GM23338 (cell line): ENCODE measurements around the gene MAGI1. TPM values are rescaled to one million over a fixed set of nuclear protein-coding genes. Genes with fewer than 3 reads are reported as not detected.

Experiments used
- ATAC-seq: fragments of 200-7000 bp; cut with Tn5 transposase; 3 replicates; pipeline ENCODE4 v1.9.1; 2020
- DNase-seq: peaks from one replicate; pipeline ENCODE4 v3.0.0-alpha.2; 2015; ENCODE audit warnings: low spot score
- H2AFZ ChIP-seq: fragments of 200-600 bp; sonication (generic); 2 replicates; pipeline ENCODE4 v1.8.0; 2016; ENCODE audit warnings: antibody characterized with exemption, mild to moderate bottlenecking, moderate library complexity
- H3F3A ChIP-seq: fragments of 200-600 bp; sonication (generic); replicated peaks from 2 replicates; pipeline ENCODE4 v1.8.0; 2017; ENCODE audit warnings: antibody characterized with exemption, mixed run types, low read depth
- H3K27ac ChIP-seq: fragments of 200-600 bp; sonication (generic); 2 replicates; pipeline ENCODE4 v1.6.1; 2016; ENCODE audit warnings: low read depth
- H3K27me3 ChIP-seq: fragments of 200-600 bp; sonication (generic); 2 replicates; pipeline ENCODE4 v1.8.0; 2016; ENCODE audit warnings: mild to moderate bottlenecking, mixed run types, moderate library complexity; ENCODE audit not compliant: insufficient read depth
- H3K36me3 ChIP-seq: fragments of 200-600 bp; sonication (generic); 2 replicates; pipeline ENCODE4 v1.8.0; 2016; ENCODE audit warnings: mild to moderate bottlenecking; ENCODE audit not compliant: insufficient read depth
- H3K4me1 ChIP-seq: fragments of 200-600 bp; sonication (generic); 2 replicates; pipeline ENCODE4 v1.8.0; 2016; ENCODE audit warnings: mild to moderate bottlenecking, moderate library complexity; ENCODE audit not compliant: insufficient read depth
- H3K4me2 ChIP-seq: fragments of 200-600 bp; sonication (generic); 2 replicates; pipeline ENCODE4 v1.7.1; 2017; ENCODE audit warnings: mixed run types
- H3K4me3 ChIP-seq: fragments of 200-600 bp; sonication (generic); 2 replicates; pipeline ENCODE4 v1.6.1; 2016; ENCODE audit warnings: mixed run types
- H3K79me2 ChIP-seq: fragments of 200-600 bp; sonication (generic); replicated peaks from 2 replicates; pipeline ENCODE4 v1.8.0; 2017; ENCODE audit warnings: mild to moderate bottlenecking; ENCODE audit not compliant: insufficient read depth
- H3K9me2 ChIP-seq: fragments of 200-600 bp; sonication (generic); 2 replicates; pipeline ENCODE4 v1.8.0; 2017; ENCODE audit not compliant: insufficient read depth
- H4K20me1 ChIP-seq: fragments of 200-600 bp; sonication (generic); replicated peaks from 2 replicates; pipeline ENCODE4 v1.8.0; 2017; ENCODE audit warnings: mild to moderate bottlenecking; ENCODE audit not compliant: insufficient read depth
- H3K27ac Mint-ChIP-seq: 2 replicates; pipeline ENCODE4 v1.8.0; 2020; ENCODE audit warnings: inconsistent platforms, mild to moderate bottlenecking, moderate library complexity, mixed read lengths
- H3K27me3 Mint-ChIP-seq: 3 replicates; pipeline ENCODE4 v1.8.0; 2022; ENCODE audit warnings: low read depth, mild to moderate bottlenecking, moderate library complexity, mixed read lengths, inconsistent platforms; ENCODE audit not compliant: insufficient read depth, poor library complexity
- H3K36me3 Mint-ChIP-seq: 3 replicates; pipeline ENCODE4 v1.8.0; 2021; ENCODE audit warnings: low read depth, mild to moderate bottlenecking, inconsistent platforms, moderate library complexity, mixed read lengths
- H3K4me1 Mint-ChIP-seq: 3 replicates; pipeline ENCODE4 v1.8.0; 2020; ENCODE audit warnings: mild to moderate bottlenecking, inconsistent platforms, mixed read lengths
- H3K4me3 Mint-ChIP-seq: 3 replicates; pipeline ENCODE4 v1.8.0; 2021; ENCODE audit warnings: moderate library complexity, mild to moderate bottlenecking, inconsistent platforms, mixed read lengths
- H3K9me3 Mint-ChIP-seq: 3 replicates; pipeline ENCODE4 v1.8.0; 2020; ENCODE audit warnings: moderate library complexity, mild to moderate bottlenecking, inconsistent platforms, mixed read lengths
- CREB1 ChIP-seq: fragments of 250-450 bp; sonication (Bioruptor Pico); IDR thresholded peaks from 2 replicates; pipeline ENCODE4 v1.5.0; 2020; ENCODE audit warnings: low read depth, mild to moderate bottlenecking, moderate library complexity
- CTCF ChIP-seq, 2 experiments: fragments of 200-600 bp in 1 of 2; sonication (generic) in 1 of 2; conservative IDR thresholded peaks; 2 replicates each; pipeline versions ENCODE4 v1.5.1 to v1.6.1; 2016 to 2017; ENCODE audit warnings: antibody characterized with exemption in 2 of 2, low read depth in 2 of 2, mild to moderate bottlenecking in 2 of 2, moderate library complexity in 1 of 2
- ETS1 ChIP-seq: IDR thresholded peaks from 2 replicates; pipeline ENCODE4 v1.6.1; 2016; ENCODE audit warnings: antibody characterized with exemption
- EZH2 ChIP-seq: fragments of 200-600 bp; sonication (generic); IDR thresholded peaks from one replicate; pipeline ENCODE4 v1.8.0; 2017; ENCODE audit warnings: antibody characterized with exemption, mild to moderate bottlenecking, low read depth; ENCODE audit not compliant: unreplicated experiment
- JUNB ChIP-seq: IDR thresholded peaks from one replicate; pipeline ENCODE4 v1.6.1; 2016; ENCODE audit warnings: antibody characterized with exemption; ENCODE audit not compliant: unreplicated experiment
- NANOG ChIP-seq: IDR thresholded peaks from 2 replicates; pipeline ENCODE4 v1.6.1; 2016; ENCODE audit warnings: antibody characterized with exemption, borderline replicate concordance
- POLR2AphosphoS5 ChIP-seq: IDR thresholded peaks from 2 replicates; pipeline ENCODE4 v1.6.1; 2016; ENCODE audit warnings: antibody characterized with exemption, low read depth
- REST ChIP-seq: IDR thresholded peaks from one replicate; pipeline ENCODE4 v1.6.1; 2018; ENCODE audit warnings: antibody characterized with exemption; ENCODE audit not compliant: unreplicated experiment
- ZNF114 ChIP-seq: fragments of 250-450 bp; sonication (Bioruptor Pico); IDR thresholded peaks from 2 replicates; pipeline ENCODE4 v1.5.0; 2020; ENCODE audit warnings: mild to moderate bottlenecking, moderate library complexity
- ZNF331 ChIP-seq: fragments of 250-450 bp; sonication (Bioruptor Pico); IDR thresholded peaks from 2 replicates; pipeline ENCODE4 v1.5.0; 2020; ENCODE audit warnings: low read depth, mild to moderate bottlenecking, moderate library complexity
- ZNF462 ChIP-seq: fragments of 250-450 bp; sonication (Bioruptor Pico); IDR thresholded peaks from 2 replicates; pipeline ENCODE4 v1.5.0; 2020; ENCODE audit warnings: mild to moderate bottlenecking, moderate library complexity
- polyA plus RNA-seq: library from polyadenylated mRNA; unstranded; fragments of >200 nt; fragmentation: Nextera tagmentation; extraction: Ambion mirVana; gene quantifications from 2 replicates; pipeline ENCODE4 v1.2.1, GENCODE V29; 2016
- total RNA-seq: library from RNA; depleted of rRNA; stranded (reverse); fragments of >200 nt; shearing (Covaris generic); gene quantifications from 2 replicates; pipeline ENCODE4 v1.2.3, GENCODE V29; 2014

Gene MAGI1
- total and polyA plus RNA-seq, 2 experiments from 2014 or later, result 27.4 to 71.2 TPM

- no peak for TF ChIP-seq REST
- TF ChIP-seq CREB1 (CRISPR knock-in tag), result no peak
- no peak for TF ChIP-seq ZNF331 (CRISPR knock-in tag)
- TF ChIP-seq POLR2AphosphoS5, result no peak
- no peak for TF ChIP-seq EZH2
- no peak for TF ChIP-seq JUNB
Measured at GRCh38 chr3:65650247-65650646, 388.5 kb downstream of the MAGI1 start (continued).

- ATAC-seq (no peak), DNase-seq (no peak)
- H3K79me2 ChIP-seq, result peaks cover 20% of the 10 kb centered on the region
- H3K9me2 ChIP-seq, result no peaks in the 10 kb centered on the region; the same call in 1 of the 2 replicates
- no peaks in the 10 kb centered on the region for H3K4me1 ChIP-seq
- no peak overlapping the region for H3K4me3 ChIP-seq
- H3F3A ChIP-seq, result no peaks in the 10 kb centered on the region
- H3K9me3 Mint-ChIP-seq, result peaks cover 8% of the 10 kb centered on the region; the same call in 2 of the 3 replicates
- H3K4me2 ChIP-seq, result no peak overlapping the region
- no peaks in the 10 kb centered on the region for H4K20me1 ChIP-seq
- H3K4me1 Mint-ChIP-seq, result 0 out of 3 replicates have a peak, but pooled peaks cover 7% of the 10 kb centered on the region
- H2AFZ ChIP-seq, result no peak overlapping the region
- peaks cover 7% of the 10 kb centered on the region for H3K27me3 Mint-ChIP-seq
- no peaks in the 10 kb centered on the region for H3K36me3 ChIP-seq
- peaks cover 6% of the 10 kb centered on the region; the same call in 2 of the 3 replicates for H3K36me3 Mint-ChIP-seq
- no peak overlapping the region for H3K27ac ChIP-seq
- no peaks in the 10 kb centered on the region for H3K27me3 ChIP-seq
- H3K4me3 Mint-ChIP-seq, result no peak overlapping the region
- no peak overlapping the region for H3K27ac Mint-ChIP-seq
- TF ChIP-seq ETS1 (no peak), CREB1 (CRISPR knock-in tag) (no peak), CTCF (conservative IDR thresholded peaks at IDR 0.05; ENCODE audit: low read depth in 2 of 2) (no peak), NANOG (no peak), ZNF114 (CRISPR knock-in tag) (no peak), POLR2AphosphoS5 (no peak), JUNB (no peak), ZNF462 (no peak), EZH2 (no peak)
Measured at GRCh38 chr3:65647369-65647768, 391.3 kb downstream of the MAGI1 start.
